A673 (cell line): ENCODE measurements around the gene ZFPM1. TPM values are rescaled to one million over a fixed set of nuclear protein-coding genes. Genes with fewer than 3 reads are reported as not detected.
A peak's percentile ranks its signal among the peaks of the same experiment; 100 is the strongest.

Experiments used
- BruUV-seq: library from RNA; stranded (reverse); fragments of 400-500 nt; replicated peaks from 2 replicates; lab custom pipeline; 2021; lab: Mats Ljungman, UMichigan
- CTCF ChIA-PET: fragments of 300-600 bp; sonication (Branson Sonifier 250); formaldehyde crosslinking; loops from one replicate; lab custom pipeline; 2022; ENCODE audit warnings: antibody characterized with exemption; lab: Charles Lee
- POLR2A ChIA-PET: fragments of 300-600 bp; sonication (Branson Sonifier 250); formaldehyde crosslinking; loops from one replicate; lab custom pipeline; 2022; ENCODE audit warnings: antibody characterized with exemption; ENCODE audit not compliant: low non-redundant PET; lab: Charles Lee
- DNase-seq: peaks from one replicate; pipeline ENCODE4 v3.0.0-alpha.2; 2015; ENCODE audit warnings: low spot score
- H3K27ac ChIP-seq: fragments of 200-600 bp; sonication (generic); 2 replicates; pipeline ENCODE4 v1.5.1; 2016; ENCODE audit warnings: mixed run types, low read depth, mild to moderate bottlenecking, mixed read lengths, antibody characterized with exemption, low read length; ENCODE audit not compliant: poor library complexity, severe bottlenecking
- H3K27me3 ChIP-seq: fragments of 200-600 bp; sonication (generic); replicated peaks from 2 replicates; pipeline ENCODE4 v1.6.1; 2017; ENCODE audit warnings: mixed run types, low read depth, mild to moderate bottlenecking, mixed read lengths, antibody characterized with exemption, low read length; ENCODE audit not compliant: insufficient read depth, poor library complexity
- H3K36me3 ChIP-seq: fragments of 200-600 bp; sonication (generic); 2 replicates; pipeline ENCODE4 v1.6.1; 2016; ENCODE audit warnings: mixed run types, mild to moderate bottlenecking, mixed read lengths, antibody characterized with exemption, low read length; ENCODE audit not compliant: insufficient read depth, poor library complexity, severe bottlenecking
- H3K4me1 ChIP-seq: fragments of 200-600 bp; sonication (generic); 2 replicates; pipeline ENCODE4 v1.6.1; 2017; ENCODE audit warnings: mixed run types, mild to moderate bottlenecking, mixed read lengths, antibody characterized with exemption, low read length; ENCODE audit not compliant: insufficient read depth, poor library complexity, severe bottlenecking
- H3K4me3 ChIP-seq: fragments of 200-600 bp; sonication (generic); 2 replicates; pipeline ENCODE4 v1.5.1; 2016; ENCODE audit warnings: low read depth, mixed run types, mild to moderate bottlenecking, mixed read lengths, low read length; ENCODE audit not compliant: poor library complexity, severe bottlenecking
- H3K9me3 ChIP-seq: fragments of 200-600 bp; sonication (generic); 2 replicates; pipeline ENCODE4 v1.6.1; 2016; ENCODE audit warnings: mixed run types, low read depth, mild to moderate bottlenecking, mixed read lengths, antibody characterized with exemption, low read length; ENCODE audit not compliant: poor library complexity, severe bottlenecking
- CTCF ChIP-seq: fragments of 300-800, 200-600 bp; sonication (generic); conservative IDR thresholded peaks from 2 replicates; pipeline ENCODE4 v1.5.1; 2017; ENCODE audit warnings: low read depth, mild to moderate bottlenecking, antibody characterized with exemption, low read length, moderate library complexity, mixed read lengths
- EZH2 ChIP-seq: fragments of 200-600 bp; sonication (generic); IDR thresholded peaks from 2 replicates; pipeline ENCODE4 v1.6.1; 2017; ENCODE audit warnings: borderline replicate concordance, low read depth, mild to moderate bottlenecking, mixed read lengths, antibody characterized with exemption, low read length; ENCODE audit not compliant: poor library complexity, severe bottlenecking
- intact Hi-C: fragments of 100-400 bp; cut with micrococcal nuclease; formaldehyde crosslinking; loops from one replicate; pipeline ENCODE4 v1.10.0; 2022; ENCODE audit not compliant: unreplicated experiment
- total RNA-seq: library from RNA; stranded (reverse); gene quantifications from 2 replicates; pipeline ENCODE4 v1.2.3, GENCODE V29; 2021

ZFPM1 gene
- total RNA-seq, 1 experiment from 2014 or later, result 5.6 TPM

GRCh38 chr16:88436796-88437195 lies 16.3 kb upstream of the ZFPM1 start:
- ChIA-PET CTCF (no interaction called here), POLR2A (no interaction called here)
- intact Hi-C loops, result loop anchor here (5.0 to 10.0 kb wide), 3 partner anchors 244 to 659 kb away; partner anchors contain the start of gene BANP
- no peak overlapping the region for H3K27ac ChIP-seq
- H3K36me3 ChIP-seq, result no peaks in the 10 kb centered on the region
- H3K4me1 ChIP-seq, result no peaks in the 10 kb centered on the region
- TF ChIP-seq CTCF, result no peak
- no peak for TF ChIP-seq EZH2
- no TSS peak for BruUV-seq
- H3K9me3 ChIP-seq, result no peaks in the 10 kb centered on the region
- H3K4me3 ChIP-seq, result no peak overlapping the region
- peaks cover 12% of the 10 kb centered on the region for H3K27me3 ChIP-seq
- DNase-seq, result no peak

- Histone ChIP-seq H3K36me3 (no peaks in the 10 kb centered on the region), H3K4me3 (no peak overlapping the region), H3K27me3 (peaks cover 5% of the 10 kb centered on the region), H3K27ac (no peak overlapping the region), H3K9me3 (no peaks in the 10 kb centered on the region), H3K4me1 (no peaks in the 10 kb centered on the region)
- peak; percentile 58 for DNase-seq
- TF ChIP-seq CTCF (peak; percentile 94), EZH2 (no peak)
- BruUV-seq, result no TSS peak
- ChIA-PET CTCF (no interaction called here), POLR2A (no interaction called here)
- intact Hi-C loops, result loop anchor here (5.0 to 10.0 kb wide), 3 partner anchors 245 to 660 kb away; partner anchors contain the start of gene BANP
Observed at GRCh38 chr16:88437367-88437964, 15.6 kb upstream of the ZFPM1 start.

GRCh38 chr16:88438084-88438870 lies 14.8 kb upstream of the ZFPM1 start:
- POLR2A ChIA-PET, result no interaction called here
- intact Hi-C loops, result loop anchor here (5.0 to 10.0 kb wide), 3 partner anchors 246 to 661 kb away; partner anchors contain the start of gene BANP
- BruUV-seq, result no TSS peak
- CTCF ChIA-PET, result interaction anchor here (0.8 kb wide), 1 partner anchor 73 kb away, joined by 5 read pairs; no protein-coding TSS in a partner anchor
- Histone ChIP-seq H3K4me3 (no peak overlapping the region), H3K27ac (no peak overlapping the region), H3K36me3 (no peaks in the 10 kb centered on the region), H3K27me3 (no peaks in the 10 kb centered on the region), H3K4me1 (no peaks in the 10 kb centered on the region), H3K9me3 (no peaks in the 10 kb centered on the region)
- TF ChIP-seq EZH2 (no peak), CTCF (no peak)
- DNase-seq, result no peak
